Activated CD8-positive, alpha-beta T cell treated with anti-CD3 and anti-CD28 coated beads, Interleukin-2, amount 10 ng/mL, durations not matched to agents 7 days and 5 days (primary cell): ENCODE results near the gene MRPL4. TPM values are rescaled to one million over a fixed set of nuclear protein-coding genes. Genes with fewer than 3 reads are reported as not detected.
A peak's percentile ranks its signal among the peaks of the same experiment; 100 is the strongest.
"Not testable (repeated sequence)": the region's sequence is repeated elsewhere in the genome, so short reads cannot be mapped to it uniquely, and the experiment has no call there.

Source experiments
- ATAC-seq: fragments of 150-1000 bp; cut with Tn5 transposase; one replicate; pipeline ENCODE4 v1.10.0; 2021; ENCODE audit warnings: moderate library complexity
- CTCF ChIA-PET: fragments of 350-600 bp; sonication (Branson Sonifier 250); formaldehyde crosslinking; loops from one replicate; lab custom pipeline; 2021; ENCODE audit warnings: antibody characterized with exemption; lab: Charles Lee
- POLR2A ChIA-PET: fragments of 350-600 bp; sonication (Branson Sonifier 250); formaldehyde crosslinking; loops from one replicate; lab custom pipeline; 2021; ENCODE audit warnings: antibody characterized with exemption; lab: Charles Lee
- DNase-seq: peaks from one replicate; pipeline ENCODE4 v3.0.0-alpha.2; 2020
- H3K27ac Mint-ChIP-seq: one replicate; pipeline ENCODE4 v1.8.0; 2021; ENCODE audit warnings: mild to moderate bottlenecking, mixed read lengths
- H3K27me3 Mint-ChIP-seq: one replicate; pipeline ENCODE4 v1.8.0; 2021; ENCODE audit warnings: low read depth, mixed read lengths
- H3K36me3 Mint-ChIP-seq: one replicate; pipeline ENCODE4 v1.8.0; 2021; ENCODE audit warnings: low read depth, mixed read lengths
- H3K4me1 Mint-ChIP-seq: one replicate; pipeline ENCODE4 v1.8.0; 2021; ENCODE audit warnings: low read depth, mixed read lengths
- H3K4me3 Mint-ChIP-seq: one replicate; pipeline ENCODE4 v1.8.0; 2021; ENCODE audit warnings: mild to moderate bottlenecking, mixed read lengths
- H3K9me3 Mint-ChIP-seq: one replicate; pipeline ENCODE4 v1.8.0; 2022; ENCODE audit warnings: mixed read lengths; ENCODE audit not compliant: insufficient read depth
- total RNA-seq, 2 experiments: library from RNA; stranded (reverse); gene quantifications; one replicate each; pipeline ENCODE4 v1.2.3, GENCODE V29; 2021

The MRPL4 gene
- total RNA-seq, 2 experiments from 2014 or later, result 85.9 to 87.0 TPM

- H3K9me3 Mint-ChIP-seq, result no peaks in the 10 kb centered on the region
- ChIA-PET POLR2A (interaction anchor here (3.2 kb wide), 1 partner anchor 9 kb away, joined by 16 read pairs; the partner anchor contains the start of gene ICAM1), CTCF (interaction anchor here (1.3 to 3.3 kb wide), 4 partner anchors 8 to 110 kb away, joined by 4 to 15 read pairs (median 12); partner anchors contain the start of gene ICAM1)
- DNase-seq, result no peak
- ATAC-seq, result no peak
- H3K27ac Mint-ChIP-seq, result peak overlapping the region; percentile 70
- H3K4me3 Mint-ChIP-seq, result no peak overlapping the region
- H3K4me1 Mint-ChIP-seq, result peaks cover 35% of the 10 kb centered on the region
- H3K27me3 Mint-ChIP-seq, result no peaks in the 10 kb centered on the region
- H3K36me3 Mint-ChIP-seq, result peaks cover 41% of the 10 kb centered on the region
Observed at GRCh38 chr19:10278935-10279334, 26.9 kb downstream of the MRPL4 start.

- ChIA-PET CTCF (interaction anchor here (0.6 to 3.3 kb wide), 9 partner anchors 9 to 145 kb away, joined by 3 to 15 read pairs (median 6); partner anchors contain the start of genes ICAM1 and ICAM5), POLR2A (interaction anchor here (0.7 to 3.2 kb wide), 4 partner anchors 10 to 481 kb away, joined by 3 to 16 read pairs (median 4); partner anchors contain the start of genes ICAM1 and TYK2)
- Mint-ChIP-seq H3K27ac (peak overlapping the region; percentile 58), H3K9me3 (no peaks in the 10 kb centered on the region), H3K36me3 (peaks cover 47% of the 10 kb centered on the region), H3K27me3 (no peaks in the 10 kb centered on the region), H3K4me3 (no peak overlapping the region), H3K4me1 (peaks cover 31% of the 10 kb centered on the region)
- DNase-seq (peak; percentile 44), ATAC-seq (peak; percentile 60)
Observed at GRCh38 chr19:10279737-10280442, 27.9 kb downstream of the MRPL4 start.

DNA sequence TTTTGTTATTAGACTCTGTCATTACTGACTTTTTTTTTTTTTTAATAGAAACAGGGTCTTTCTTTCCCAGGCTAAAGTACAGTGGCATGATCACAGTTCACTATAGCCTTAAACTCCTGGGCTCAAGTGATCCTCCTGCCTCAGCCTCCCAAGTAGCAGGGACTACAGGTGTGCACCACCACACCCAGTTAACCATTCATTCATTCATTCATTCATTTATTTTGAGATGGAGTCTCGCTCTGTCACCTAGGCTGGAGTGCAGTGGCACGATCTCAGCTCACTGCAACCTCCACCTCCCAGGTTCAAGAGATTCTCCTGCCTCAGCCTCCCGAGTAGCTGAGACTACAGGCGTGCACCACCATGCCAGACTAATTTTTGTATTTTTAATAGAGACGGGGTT lies 30.0 kb downstream of the MRPL4 start:
- H3K36me3 Mint-ChIP-seq, result peaks cover 54% of the 10 kb centered on the region
- DNase-seq, CTCF ChIA-PET, H3K4me3 Mint-ChIP-seq, ATAC-seq, H3K27ac Mint-ChIP-seq, H3K9me3 Mint-ChIP-seq, H3K27me3 Mint-ChIP-seq, POLR2A ChIA-PET: not testable (repeated sequence)
- H3K4me1 Mint-ChIP-seq, result peaks cover 51% of the 10 kb centered on the region

DNA sequence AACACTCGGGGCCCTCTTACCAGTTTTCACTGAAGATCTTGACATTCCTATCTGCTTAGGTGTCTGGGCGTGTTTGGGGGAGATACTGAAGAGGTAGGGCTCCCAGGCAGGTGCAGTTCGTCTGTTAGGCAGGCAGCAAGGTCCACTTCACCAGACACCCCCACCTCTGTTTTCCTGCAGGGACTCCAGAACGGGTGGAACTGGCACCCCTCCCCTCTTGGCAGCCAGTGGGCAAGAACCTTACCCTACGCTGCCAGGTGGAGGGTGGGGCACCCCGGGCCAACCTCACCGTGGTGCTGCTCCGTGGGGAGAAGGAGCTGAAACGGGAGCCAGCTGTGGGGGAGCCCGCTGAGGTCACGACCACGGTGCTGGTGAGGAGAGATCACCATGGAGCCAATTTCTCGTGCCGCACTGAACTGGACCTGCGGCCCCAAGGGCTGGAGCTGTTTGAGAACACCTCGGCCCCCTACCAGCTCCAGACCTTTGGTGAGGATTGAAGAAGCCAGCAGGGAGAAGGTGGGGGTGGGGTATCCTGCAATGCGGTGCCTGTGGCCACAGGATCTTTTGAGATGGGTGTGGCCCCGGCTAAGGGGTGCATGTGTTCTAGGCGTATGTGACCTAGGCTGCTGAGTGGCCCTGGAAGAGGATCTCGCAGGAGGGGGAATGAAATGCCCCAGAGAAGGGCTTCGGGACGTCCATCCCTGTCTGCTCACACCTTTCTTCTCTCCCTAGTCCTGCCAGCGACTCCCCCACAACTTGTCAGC lies 31.5 kb downstream of the MRPL4 start:
- Mint-ChIP-seq H3K9me3 (no peaks in the 10 kb centered on the region), H3K36me3 (peaks cover 48% of the 10 kb centered on the region), H3K4me1 (peaks cover 59% of the 10 kb centered on the region), H3K4me3 (no peak overlapping the region), H3K27ac (no peak overlapping the region), H3K27me3 (peaks cover 9% of the 10 kb centered on the region)
- ATAC-seq (no peak), DNase-seq (no peak)
- ChIA-PET CTCF (no interaction called here), POLR2A (no interaction called here)

DNA sequence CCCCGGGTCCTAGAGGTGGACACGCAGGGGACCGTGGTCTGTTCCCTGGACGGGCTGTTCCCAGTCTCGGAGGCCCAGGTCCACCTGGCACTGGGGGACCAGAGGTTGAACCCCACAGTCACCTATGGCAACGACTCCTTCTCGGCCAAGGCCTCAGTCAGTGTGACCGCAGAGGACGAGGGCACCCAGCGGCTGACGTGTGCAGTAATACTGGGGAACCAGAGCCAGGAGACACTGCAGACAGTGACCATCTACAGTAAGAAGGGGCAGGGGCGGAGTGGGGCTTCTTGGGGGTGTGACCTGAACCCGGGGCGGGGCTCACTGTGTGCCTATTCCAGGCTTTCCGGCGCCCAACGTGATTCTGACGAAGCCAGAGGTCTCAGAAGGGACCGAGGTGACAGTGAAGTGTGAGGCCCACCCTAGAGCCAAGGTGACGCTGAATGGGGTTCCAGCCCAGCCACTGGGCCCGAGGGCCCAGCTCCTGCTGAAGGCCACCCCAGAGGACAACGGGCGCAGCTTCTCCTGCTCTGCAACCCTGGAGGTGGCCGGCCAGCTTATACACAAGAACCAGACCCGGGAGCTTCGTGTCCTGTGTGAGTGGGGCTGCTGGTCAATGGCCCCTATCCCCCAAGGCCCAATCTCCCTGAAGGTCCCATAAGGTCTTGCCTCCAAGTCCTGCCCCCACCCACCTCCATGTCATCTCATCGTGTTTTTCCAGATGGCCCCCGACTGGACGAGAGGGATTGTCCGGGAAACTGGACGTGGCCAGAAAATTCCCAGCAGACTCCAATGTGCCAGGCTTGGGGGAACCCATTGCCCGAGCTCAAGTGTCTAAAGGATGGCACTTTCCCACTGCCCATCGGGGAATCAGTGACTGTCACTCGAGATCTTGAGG lies 32.3 kb downstream of the MRPL4 start:
- ChIA-PET CTCF (interaction anchor here (4.7 kb wide), 1 partner anchor 14 kb away, joined by 40 read pairs; the partner anchor contains the start of gene ICAM1), POLR2A (no interaction called here)
- no peak for ATAC-seq
- no peaks in the 10 kb centered on the region for H3K9me3 Mint-ChIP-seq
- no peak overlapping the region for H3K27ac Mint-ChIP-seq
- peaks cover 17% of the 10 kb centered on the region for H3K27me3 Mint-ChIP-seq
- DNase-seq, result no peak
- peaks cover 44% of the 10 kb centered on the region for H3K36me3 Mint-ChIP-seq
- no peak overlapping the region for H3K4me3 Mint-ChIP-seq
- peaks cover 63% of the 10 kb centered on the region for H3K4me1 Mint-ChIP-seq

DNA sequence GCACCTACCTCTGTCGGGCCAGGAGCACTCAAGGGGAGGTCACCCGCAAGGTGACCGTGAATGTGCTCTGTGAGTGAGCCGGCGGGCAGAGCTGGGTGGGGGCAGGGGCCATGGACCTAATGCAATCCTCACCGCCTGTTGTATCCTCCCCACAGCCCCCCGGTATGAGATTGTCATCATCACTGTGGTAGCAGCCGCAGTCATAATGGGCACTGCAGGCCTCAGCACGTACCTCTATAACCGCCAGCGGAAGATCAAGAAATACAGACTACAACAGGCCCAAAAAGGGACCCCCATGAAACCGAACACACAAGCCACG lies 32.9 kb downstream of the MRPL4 start:
- DNase-seq (no peak), ATAC-seq (no peak)
- Mint-ChIP-seq H3K36me3 (peaks cover 40% of the 10 kb centered on the region), H3K4me3 (no peak overlapping the region), H3K4me1 (peaks cover 61% of the 10 kb centered on the region), H3K9me3 (no peaks in the 10 kb centered on the region), H3K27me3 (peaks cover 21% of the 10 kb centered on the region), H3K27ac (no peak overlapping the region)
- POLR2A ChIA-PET, result interaction anchor here (5.8 kb wide), 1 partner anchor 14 kb away, joined by 54 read pairs; the partner anchor contains the start of gene ICAM1
- CTCF ChIA-PET, result interaction anchor here (4.7 kb wide), 1 partner anchor 14 kb away, joined by 40 read pairs; the partner anchor contains the start of gene ICAM1

DNA sequence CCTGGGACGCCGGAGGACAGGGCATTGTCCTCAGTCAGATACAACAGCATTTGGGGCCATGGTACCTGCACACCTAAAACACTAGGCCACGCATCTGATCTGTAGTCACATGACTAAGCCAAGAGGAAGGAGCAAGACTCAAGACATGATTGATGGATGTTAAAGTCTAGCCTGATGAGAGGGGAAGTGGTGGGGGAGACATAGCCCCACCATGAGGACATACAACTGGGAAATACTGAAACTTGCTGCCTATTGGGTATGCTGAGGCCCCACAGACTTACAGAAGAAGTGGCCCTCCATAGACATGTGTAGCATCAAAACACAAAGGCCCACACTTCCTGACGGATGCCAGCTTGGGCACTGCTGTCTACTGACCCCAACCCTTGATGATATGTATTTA lies 33.4 kb downstream of the MRPL4 start:
- peaks cover 37% of the 10 kb centered on the region for H3K36me3 Mint-ChIP-seq
- H3K27me3 Mint-ChIP-seq, result peaks cover 26% of the 10 kb centered on the region
- no peak overlapping the region for H3K27ac Mint-ChIP-seq
- no peak for ATAC-seq
- DNase-seq, result no peak
- peaks cover 61% of the 10 kb centered on the region for H3K4me1 Mint-ChIP-seq
- H3K9me3 Mint-ChIP-seq, result no peaks in the 10 kb centered on the region
- no peak overlapping the region for H3K4me3 Mint-ChIP-seq
- ChIA-PET POLR2A (interaction anchor here (1.4 to 5.8 kb wide), 2 partner anchors 15 to 48 kb away, joined by 3 to 54 read pairs; partner anchors contain the start of genes ICAM1 and RAVER1), CTCF (interaction anchor here (1.1 to 4.7 kb wide), 2 partner anchors 15 to 105 kb away, joined by 5 to 40 read pairs; partner anchors contain the start of gene ICAM1)

GRCh38 chr19:10286803-10287737 lies 35.1 kb downstream of the MRPL4 start, which contains the start of gene ICAM4:
ICAM4 (plus strand) TSS chr19:10286955; CDS start chr19:10287013, 58 bp downstream.
- H3K4me3 Mint-ChIP-seq, result peak within 1 kb of the TSS; percentile 54
- peaks cover 31% of the 10 kb centered on the region for H3K36me3 Mint-ChIP-seq
- ATAC-seq, result peak; percentile 43
- H3K27me3 Mint-ChIP-seq, result peaks cover 41% of the 10 kb centered on the region
- ChIA-PET CTCF (interaction anchor here (0.9 to 4.7 kb wide), 11 partner anchors 9 to 192 kb away, joined by 3 to 40 read pairs (median 3); partner anchors contain the start of genes ICAM1 and TYK2), POLR2A (interaction anchor here (1.0 to 5.8 kb wide), 3 partner anchors 10 to 28 kb away, joined by 3 to 54 read pairs (median 6); partner anchors contain the start of gene ICAM1)
- peaks cover 72% of the 10 kb centered on the region for H3K4me1 Mint-ChIP-seq
- peak within 1 kb of the TSS; percentile 68 for H3K27ac Mint-ChIP-seq
- DNase-seq, result peak; percentile 72
- H3K9me3 Mint-ChIP-seq, result no peaks in the 10 kb centered on the region

- DNase-seq (peak; percentile 41), ATAC-seq (no peak)
- Mint-ChIP-seq H3K36me3 (peaks cover 32% of the 10 kb centered on the region), H3K4me1 (peaks cover 84% of the 10 kb centered on the region), H3K27me3 (peaks cover 56% of the 10 kb centered on the region), H3K9me3 (no peaks in the 10 kb centered on the region), H3K4me3 (peak overlapping the region; percentile 73), H3K27ac (no peak overlapping the region)
- POLR2A ChIA-PET, result interaction anchor here (1.0 to 5.8 kb wide), 4 partner anchors 18 to 186 kb away, joined by 3 to 54 read pairs (median 4); partner anchors contain the start of genes ANGPTL6, ICAM1 and TYK2
- CTCF ChIA-PET, result interaction anchor here (1.0 to 4.7 kb wide), 9 partner anchors 18 to 137 kb away, joined by 3 to 40 read pairs (median 6); partner anchors contain the start of genes ICAM1 and RAVER1
Observed at GRCh38 chr19:10288662-10289166, 36.7 kb downstream of the MRPL4 start.
